ENCODE data around the gene DEPDC1B. TPM values are rescaled to one million over a fixed set of nuclear protein-coding genes. Genes with fewer than 3 reads are reported as not detected.
"Not testable (repeated sequence)": the region's sequence is repeated elsewhere in the genome, so short reads cannot be mapped to it uniquely, and the experiment has no call there.

Gene DEPDC1B
- total RNA-seq, 1 experiment from 2014 or later: 22.2 TPM

DNA sequence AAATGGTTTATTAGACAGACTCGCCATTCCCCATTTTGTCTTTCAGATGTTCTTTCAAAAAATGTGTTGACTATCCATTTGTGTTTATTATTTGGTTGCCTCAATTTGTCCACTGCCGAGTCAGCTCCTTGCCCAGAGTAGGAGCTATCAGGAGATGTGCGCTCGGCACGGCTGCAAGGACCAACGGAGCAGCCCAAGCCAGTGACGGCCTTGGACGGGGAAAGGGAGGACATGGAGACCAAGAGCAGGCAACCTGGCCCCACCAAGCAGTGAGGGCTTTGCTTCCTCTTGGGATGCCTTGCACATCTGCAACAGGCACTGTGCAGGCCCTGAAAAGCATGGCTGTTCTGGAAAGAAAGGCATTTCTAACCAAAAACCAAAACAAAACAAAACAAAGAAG is 69.8 kb downstream of the DEPDC1B start:
- CTCF ChIA-PET: no interaction called here

GRCh38 chr5:60624875-60625274 is 75.1 kb downstream of the DEPDC1B start:
- DNase-seq (ENCODE audit: low read depth, low spot score); CTCF ChIA-PET; POLR2A ChIA-PET; BruUV-seq (replicated peaks); H3K36me3 ChIP-seq (ENCODE audit: control insufficient read depth, insufficient read depth, low read length); H3K4me3 ChIP-seq (ENCODE audit: low read depth in 2 of 2, low read length in 2 of 2); H3K9me3 ChIP-seq (ENCODE audit: control insufficient read depth, insufficient read depth, low read depth, low read length); intact Hi-C loops (cut with micrococcal nuclease; ENCODE audit: unreplicated experiment); H3K27me3 ChIP-seq (ENCODE audit: control insufficient read depth, insufficient read depth, low read length); H3K27ac ChIP-seq (ENCODE audit: low read length); in situ Hi-C loops (cut with HindIII; ENCODE audit: low pct_unique_long_range_greater_than_20kb, low sequenced_read_pairs); H3K4me1 ChIP-seq (ENCODE audit: control insufficient read depth, insufficient read depth, low read length); ATAC-seq: not testable (repeated sequence)

More for the DNA sequence above, 69.8 kb downstream of the DEPDC1B start:
- no TSS peak for BruUV-seq (replicated peaks)
- DNase-seq (ENCODE audit: low read depth, low spot score) (no peak), ATAC-seq (no peak)
- no peaks in the 10 kb centered on the region for H3K27me3 ChIP-seq (ENCODE audit: control insufficient read depth, insufficient read depth, low read length)
- no peaks in the 10 kb centered on the region for H3K36me3 ChIP-seq (ENCODE audit: control insufficient read depth, insufficient read depth, low read length)
- intact Hi-C loops (cut with micrococcal nuclease; ENCODE audit: unreplicated experiment) (no loop called here), in situ Hi-C loops (cut with HindIII; ENCODE audit: low pct_unique_long_range_greater_than_20kb, low sequenced_read_pairs) (no loop called here)
- POLR2A ChIA-PET: no interaction called here
- no peak overlapping the region for H3K4me3 ChIP-seq (ENCODE audit: low read depth in 2 of 2, low read length in 2 of 2)
- no peaks in the 10 kb centered on the region for H3K9me3 ChIP-seq (ENCODE audit: control insufficient read depth, insufficient read depth, low read depth, low read length)
- H3K4me1 ChIP-seq (ENCODE audit: control insufficient read depth, insufficient read depth, low read length): no peaks in the 10 kb centered on the region
- TF ChIP-seq POLR2AphosphoS5 (IDR thresholded peaks at IDR 0.05; ENCODE audit: low read depth, low read length): no peak
- H3K27ac ChIP-seq (ENCODE audit: low read length): no peak overlapping the region

DNA sequence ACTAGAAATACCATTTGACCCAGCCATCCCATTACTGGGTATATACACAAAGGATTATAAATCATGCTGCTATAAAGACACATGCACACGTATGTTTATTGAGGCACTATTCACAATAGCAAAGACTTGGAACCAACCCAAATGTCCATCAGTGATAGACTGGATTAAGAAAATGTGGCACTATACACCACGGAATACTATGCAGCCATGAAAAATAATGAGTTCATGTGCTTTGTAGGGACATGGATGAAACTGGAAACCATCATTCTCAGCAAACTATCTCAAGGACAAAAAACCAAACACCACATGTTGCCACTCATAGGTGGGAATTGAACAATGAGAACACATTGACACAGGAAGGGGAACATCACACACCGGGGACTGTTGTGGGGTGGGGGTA is 79.2 kb downstream of the DEPDC1B start:
- H3K36me3 ChIP-seq (ENCODE audit: control insufficient read depth, insufficient read depth, low read length); BruUV-seq (replicated peaks); ATAC-seq; intact Hi-C loops (cut with micrococcal nuclease; ENCODE audit: unreplicated experiment); H3K4me3 ChIP-seq (ENCODE audit: low read depth in 2 of 2, low read length in 2 of 2); H3K27ac ChIP-seq (ENCODE audit: low read length); H3K9me3 ChIP-seq (ENCODE audit: control insufficient read depth, insufficient read depth, low read depth, low read length); CTCF ChIA-PET; H3K4me1 ChIP-seq (ENCODE audit: control insufficient read depth, insufficient read depth, low read length); H3K27me3 ChIP-seq (ENCODE audit: control insufficient read depth, insufficient read depth, low read length); POLR2A ChIA-PET; DNase-seq (ENCODE audit: low read depth, low spot score); in situ Hi-C loops (cut with HindIII; ENCODE audit: low pct_unique_long_range_greater_than_20kb, low sequenced_read_pairs): not testable (repeated sequence)

- no peak for ATAC-seq
- in situ Hi-C loops (cut with HindIII; ENCODE audit: low pct_unique_long_range_greater_than_20kb, low sequenced_read_pairs): no loop called here
- CTCF ChIA-PET: no interaction called here
Observed at GRCh38 chr5:60613826-60614225, 86.1 kb downstream of the DEPDC1B start.

More at GRCh38 chr5:60613826-60614225, 86.1 kb downstream of the DEPDC1B start:
- POLR2A ChIA-PET: no interaction called here
- intact Hi-C loops (cut with micrococcal nuclease; ENCODE audit: unreplicated experiment): no loop called here
- Histone ChIP-seq H3K4me1 (ENCODE audit: control insufficient read depth, insufficient read depth, low read length) (no peaks in the 10 kb centered on the region), H3K4me3 (ENCODE audit: low read depth in 2 of 2, low read length in 2 of 2) (no peak overlapping the region), H3K9me3 (ENCODE audit: control insufficient read depth, insufficient read depth, low read depth, low read length) (no peaks in the 10 kb centered on the region), H3K27me3 (ENCODE audit: control insufficient read depth, insufficient read depth, low read length) (no peaks in the 10 kb centered on the region), H3K27ac (ENCODE audit: low read length) (no peak overlapping the region), H3K36me3 (ENCODE audit: control insufficient read depth, insufficient read depth, low read length) (no peaks in the 10 kb centered on the region)
- no peak for DNase-seq (ENCODE audit: low read depth, low spot score)
- BruUV-seq (replicated peaks): no TSS peak
- TF ChIP-seq SIN3A (IDR thresholded peaks at IDR 0.05; ENCODE audit: borderline replicate concordance, insufficient read depth, low read depth, low read length) (no peak), POLR2AphosphoS5 (IDR thresholded peaks at IDR 0.05; ENCODE audit: low read depth, low read length) (no peak), TCF7L2 (IDR thresholded peaks at IDR 0.05; ENCODE audit: low read depth, low read length) (no peak)
- TF ChIP-seq, protein P1, sequence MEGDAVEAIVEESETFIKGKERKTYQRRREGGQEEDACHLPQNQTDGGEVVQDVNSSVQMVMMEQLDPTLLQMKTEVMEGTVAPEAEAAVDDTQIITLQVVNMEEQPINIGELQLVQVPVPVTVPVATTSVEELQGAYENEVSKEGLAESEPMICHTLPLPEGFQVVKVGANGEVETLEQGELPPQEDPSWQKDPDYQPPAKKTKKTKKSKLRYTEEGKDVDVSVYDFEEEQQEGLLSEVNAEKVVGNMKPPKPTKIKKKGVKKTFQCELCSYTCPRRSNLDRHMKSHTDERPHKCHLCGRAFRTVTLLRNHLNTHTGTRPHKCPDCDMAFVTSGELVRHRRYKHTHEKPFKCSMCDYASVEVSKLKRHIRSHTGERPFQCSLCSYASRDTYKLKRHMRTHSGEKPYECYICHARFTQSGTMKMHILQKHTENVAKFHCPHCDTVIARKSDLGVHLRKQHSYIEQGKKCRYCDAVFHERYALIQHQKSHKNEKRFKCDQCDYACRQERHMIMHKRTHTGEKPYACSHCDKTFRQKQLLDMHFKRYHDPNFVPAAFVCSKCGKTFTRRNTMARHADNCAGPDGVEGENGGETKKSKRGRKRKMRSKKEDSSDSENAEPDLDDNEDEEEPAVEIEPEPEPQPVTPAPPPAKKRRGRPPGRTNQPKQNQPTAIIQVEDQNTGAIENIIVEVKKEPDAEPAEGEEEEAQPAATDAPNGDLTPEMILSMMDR (IDR thresholded peaks at IDR 0.05): no peak
- TF ChIP-seq, protein P2, sequence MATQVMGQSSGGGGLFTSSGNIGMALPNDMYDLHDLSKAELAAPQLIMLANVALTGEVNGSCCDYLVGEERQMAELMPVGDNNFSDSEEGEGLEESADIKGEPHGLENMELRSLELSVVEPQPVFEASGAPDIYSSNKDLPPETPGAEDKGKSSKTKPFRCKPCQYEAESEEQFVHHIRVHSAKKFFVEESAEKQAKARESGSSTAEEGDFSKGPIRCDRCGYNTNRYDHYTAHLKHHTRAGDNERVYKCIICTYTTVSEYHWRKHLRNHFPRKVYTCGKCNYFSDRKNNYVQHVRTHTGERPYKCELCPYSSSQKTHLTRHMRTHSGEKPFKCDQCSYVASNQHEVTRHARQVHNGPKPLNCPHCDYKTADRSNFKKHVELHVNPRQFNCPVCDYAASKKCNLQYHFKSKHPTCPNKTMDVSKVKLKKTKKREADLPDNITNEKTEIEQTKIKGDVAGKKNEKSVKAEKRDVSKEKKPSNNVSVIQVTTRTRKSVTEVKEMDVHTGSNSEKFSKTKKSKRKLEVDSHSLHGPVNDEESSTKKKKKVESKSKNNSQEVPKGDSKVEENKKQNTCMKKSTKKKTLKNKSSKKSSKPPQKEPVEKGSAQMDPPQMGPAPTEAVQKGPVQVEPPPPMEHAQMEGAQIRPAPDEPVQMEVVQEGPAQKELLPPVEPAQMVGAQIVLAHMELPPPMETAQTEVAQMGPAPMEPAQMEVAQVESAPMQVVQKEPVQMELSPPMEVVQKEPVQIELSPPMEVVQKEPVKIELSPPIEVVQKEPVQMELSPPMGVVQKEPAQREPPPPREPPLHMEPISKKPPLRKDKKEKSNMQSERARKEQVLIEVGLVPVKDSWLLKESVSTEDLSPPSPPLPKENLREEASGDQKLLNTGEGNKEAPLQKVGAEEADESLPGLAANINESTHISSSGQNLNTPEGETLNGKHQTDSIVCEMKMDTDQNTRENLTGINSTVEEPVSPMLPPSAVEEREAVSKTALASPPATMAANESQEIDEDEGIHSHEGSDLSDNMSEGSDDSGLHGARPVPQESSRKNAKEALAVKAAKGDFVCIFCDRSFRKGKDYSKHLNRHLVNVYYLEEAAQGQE (IDR thresholded peaks at IDR 0.05; ENCODE audit: insufficient read depth in 1 of 2, low read depth in 2 of 2, low read length in 1 of 2): no peak
